OCI-LY7 (cell line): ENCODE measurements around the gene ZDHHC9. TPM values are rescaled to one million over a fixed set of nuclear protein-coding genes. Genes with fewer than 3 reads are reported as not detected.
A peak's percentile ranks its signal among the peaks of the same experiment; 100 is the strongest.

ENCODE experiments used
- BruUV-seq: library from RNA; stranded (reverse); fragments of 400-500 nt; replicated peaks from 2 replicates; lab custom pipeline; 2021; lab: Mats Ljungman, UMichigan
- CTCF ChIA-PET: fragments of 300-600 bp; sonication (Branson Sonifier 250); formaldehyde crosslinking; loops from one replicate; lab custom pipeline; 2022; ENCODE audit warnings: antibody characterized with exemption; ENCODE audit not compliant: unreplicated experiment; lab: Charles Lee
- POLR2A ChIA-PET: fragments of 300-600 bp; sonication (Branson Sonifier 250); formaldehyde crosslinking; loops from one replicate; lab custom pipeline; 2022; ENCODE audit warnings: antibody characterized with exemption; lab: Charles Lee
- DNase-seq: peaks from one replicate; pipeline ENCODE4 v3.0.0-alpha.2; 2015; ENCODE audit warnings: low spot score
- H2AFZ ChIP-seq: fragments of 200-600 bp; sonication (generic), shearing (Covaris generic); 2 replicates; pipeline ENCODE4 v1.6.1; 2014; ENCODE audit warnings: mild to moderate bottlenecking, antibody characterized with exemption, low read length, moderate library complexity
- H3K27ac ChIP-seq: fragments of 200-600 bp; sonication (generic); 2 replicates; pipeline ENCODE4 v1.5.1; 2014; ENCODE audit warnings: mixed run types, low read depth, mild to moderate bottlenecking, moderate library complexity, low read length, inconsistent platforms; ENCODE audit not compliant: poor library complexity, severe bottlenecking
- H3K36me3 ChIP-seq: fragments of 200-600 bp; sonication (generic); 2 replicates; pipeline ENCODE4 v1.6.1; 2014; ENCODE audit warnings: mild to moderate bottlenecking, antibody characterized with exemption, low read length, moderate library complexity, mixed read lengths; ENCODE audit not compliant: insufficient read depth
- H3K4me1 ChIP-seq: fragments of 200-600 bp; sonication (generic); 2 replicates; pipeline ENCODE4 v1.5.1; 2014; ENCODE audit warnings: mild to moderate bottlenecking, low read length; ENCODE audit not compliant: insufficient read depth, poor library complexity, severe bottlenecking
- H3K4me2 ChIP-seq: fragments of 200-600 bp; sonication (generic); 2 replicates; pipeline ENCODE4 v1.6.1; 2014; ENCODE audit warnings: mild to moderate bottlenecking, low read length
- H3K4me3 ChIP-seq: fragments of 200-600 bp; sonication (generic); 2 replicates; pipeline ENCODE4 v1.5.1; 2014; ENCODE audit warnings: mild to moderate bottlenecking, low read depth, low read length; ENCODE audit not compliant: poor library complexity, severe bottlenecking
- H3K79me2 ChIP-seq: fragments of 200-600 bp; sonication (generic); 2 replicates; pipeline ENCODE4 v1.6.1; 2016; ENCODE audit warnings: low read depth, mild to moderate bottlenecking, low read length, moderate library complexity, mixed read lengths; ENCODE audit not compliant: insufficient read depth
- H3K9me2 ChIP-seq: fragments of 200-600 bp; sonication (generic); 2 replicates; pipeline ENCODE4 v1.6.1; 2016; ENCODE audit warnings: mild to moderate bottlenecking, low read length, mixed read lengths; ENCODE audit not compliant: insufficient read depth
- H3K9me3 ChIP-seq: fragments of 200-600 bp; sonication (generic); 2 replicates; pipeline ENCODE4 v1.6.1; 2014; ENCODE audit warnings: mild to moderate bottlenecking, mixed run types, low read length, mixed read lengths
- H4K20me1 ChIP-seq: fragments of 200-600 bp; sonication (generic); 2 replicates; pipeline ENCODE4 v1.6.1; 2014; ENCODE audit warnings: mild to moderate bottlenecking, antibody characterized with exemption, low read length, moderate library complexity, mixed read lengths; ENCODE audit not compliant: insufficient read depth
- EZH2phosphoT487 ChIP-seq: fragments of 200-600 bp; sonication (generic); IDR thresholded peaks from 2 replicates; pipeline ENCODE4 v1.6.1; 2018; ENCODE audit warnings: low read depth, borderline replicate concordance, mild to moderate bottlenecking, mixed run types, antibody characterized with exemption, low read length, moderate library complexity, mixed read lengths
- intact Hi-C: fragments of 100-400 bp; cut with micrococcal nuclease; formaldehyde crosslinking; loops from one replicate; pipeline ENCODE4 v1.10.0; 2022; ENCODE audit not compliant: unreplicated experiment
- total RNA-seq, 2 experiments: library from RNA; depleted of rRNA in 1 of 2; stranded (reverse); fragments of >200 nt in 1 of 2; shearing (Covaris generic) in 1 of 2; gene quantifications; 2 replicates each; pipeline ENCODE4 v1.2.3, GENCODE V29; 2014 to 2022
- TF ChIP-seq, protein P1 (sequence below): fragments of 200-600 bp; sonication (generic); conservative IDR thresholded peaks from 2 replicates; pipeline ENCODE4 v1.5.1; 2014; ENCODE audit warnings: mild to moderate bottlenecking, antibody characterized with exemption, low read length, moderate library complexity, mixed read lengths

The ZDHHC9 gene
- total RNA-seq, 2 experiments from 2014 or later = 8.2 to 11.3 TPM

- H3K79me2 ChIP-seq = peaks cover 70% of the 10 kb centered on the region
These were observed 63.1 kb downstream of the ZDHHC9 start for GRCh38 chrX:129780441-129781105.

GRCh38 chrX:129779747-129780146 lies 63.9 kb downstream of the ZDHHC9 start, which contains the start of gene SASH3:
Gene SASH3 (plus strand): TSS chrX:129779949. CDS start chrX:129780098, 149 bp downstream.
- H3K79me2 ChIP-seq = peaks cover 61% of the 10 kb centered on the region
- H3K36me3 ChIP-seq = peaks cover 46% of the 10 kb centered on the region
- ChIA-PET CTCF (interaction anchor here (0.6 kb wide), 1 partner anchor 41 kb away, joined by 3 read pairs; the partner anchor contains the start of gene XPNPEP2), POLR2A (interaction anchor here (1.3 to 6.9 kb wide), 2 partner anchors 10 to 21 kb away, joined by 7 to 126 read pairs; no protein-coding TSS in a partner anchor)
- intact Hi-C loops = loop anchor here (1.0 to 10.0 kb wide), 3 partner anchors 10 to 395 kb away; partner anchors contain the start of gene RAB33A
- H3K27ac ChIP-seq = peak within 1 kb of the TSS; percentile 99
- no TSS peak for BruUV-seq
- TF ChIP-seq, protein P1, sequence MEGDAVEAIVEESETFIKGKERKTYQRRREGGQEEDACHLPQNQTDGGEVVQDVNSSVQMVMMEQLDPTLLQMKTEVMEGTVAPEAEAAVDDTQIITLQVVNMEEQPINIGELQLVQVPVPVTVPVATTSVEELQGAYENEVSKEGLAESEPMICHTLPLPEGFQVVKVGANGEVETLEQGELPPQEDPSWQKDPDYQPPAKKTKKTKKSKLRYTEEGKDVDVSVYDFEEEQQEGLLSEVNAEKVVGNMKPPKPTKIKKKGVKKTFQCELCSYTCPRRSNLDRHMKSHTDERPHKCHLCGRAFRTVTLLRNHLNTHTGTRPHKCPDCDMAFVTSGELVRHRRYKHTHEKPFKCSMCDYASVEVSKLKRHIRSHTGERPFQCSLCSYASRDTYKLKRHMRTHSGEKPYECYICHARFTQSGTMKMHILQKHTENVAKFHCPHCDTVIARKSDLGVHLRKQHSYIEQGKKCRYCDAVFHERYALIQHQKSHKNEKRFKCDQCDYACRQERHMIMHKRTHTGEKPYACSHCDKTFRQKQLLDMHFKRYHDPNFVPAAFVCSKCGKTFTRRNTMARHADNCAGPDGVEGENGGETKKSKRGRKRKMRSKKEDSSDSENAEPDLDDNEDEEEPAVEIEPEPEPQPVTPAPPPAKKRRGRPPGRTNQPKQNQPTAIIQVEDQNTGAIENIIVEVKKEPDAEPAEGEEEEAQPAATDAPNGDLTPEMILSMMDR = no peak
- TF ChIP-seq EZH2phosphoT487 = no peak
- DNase-seq = peak; percentile 86
- peak within 1 kb of the TSS; percentile 99 for H3K4me3 ChIP-seq
- no peaks in the 10 kb centered on the region for H3K9me2 ChIP-seq
- H3K4me2 ChIP-seq = peak within 1 kb of the TSS; percentile 96
- H2AFZ ChIP-seq = no peak within 1 kb of the TSS
- H3K9me3 ChIP-seq = no peaks in the 10 kb centered on the region
- peaks cover 21% of the 10 kb centered on the region for H4K20me1 ChIP-seq
- peaks cover 70% of the 10 kb centered on the region for H3K4me1 ChIP-seq

More at GRCh38 chrX:129780441-129781105, 63.1 kb downstream of the ZDHHC9 start:
- Histone ChIP-seq H3K4me3 (peak overlapping the region; percentile 99), H3K4me2 (peak overlapping the region; percentile 96), H3K36me3 (peaks cover 53% of the 10 kb centered on the region), H3K27ac (peak overlapping the region; percentile 99), H4K20me1 (peaks cover 21% of the 10 kb centered on the region), H3K9me2 (no peaks in the 10 kb centered on the region), H3K4me1 (peaks cover 68% of the 10 kb centered on the region), H2AFZ (no peak overlapping the region), H3K9me3 (no peaks in the 10 kb centered on the region)
- ChIA-PET POLR2A (interaction anchor here (0.6 to 6.9 kb wide), 5 partner anchors 11 to 24 kb away, joined by 3 to 126 read pairs (median 7); no protein-coding TSS in a partner anchor), CTCF (interaction anchor here (0.6 to 1.4 kb wide), 4 partner anchors 8 to 359 kb away, joined by 3 to 9 read pairs (median 4); no protein-coding TSS in a partner anchor)
- intact Hi-C loops = loop anchor here (1.0 to 10.0 kb wide), 2 partner anchors 11 to 394 kb away; partner anchors contain the start of gene RAB33A
- no peak for TF ChIP-seq EZH2phosphoT487
- TF ChIP-seq, protein P1 = no peak
- BruUV-seq = TSS peak; percentile 93
- no peak for DNase-seq
